ENCODE results near the gene POLR1H. TPM values are rescaled to one million over a fixed set of nuclear protein-coding genes. Genes with fewer than 3 reads are reported as not detected.

POLR1H gene
- total RNA-seq, 1 experiment from 2014 or later: 31.9 TPM

GRCh38 chr6:30043744-30044143, 17.3 kb upstream of the POLR1H start:
- no peaks in the 10 kb centered on the region for H3K9me3 Mint-ChIP-seq

More at GRCh38 chr6:30043744-30044143, 17.3 kb upstream of the POLR1H start:
- DNase-seq: no peak
- Histone ChIP-seq H3K4me2 (ENCODE audit: insufficient read depth, insufficient read length, low read length) (no peak overlapping the region), H2BK15ac (ENCODE audit: low read depth, low read length) (no peak overlapping the region), H3K79me1 (ENCODE audit: insufficient read depth, low read depth, low read length, poor library complexity, severe bottlenecking) (no peaks in the 10 kb centered on the region), H3K27ac (ENCODE audit: insufficient read length, low read depth, low read length) (no peak overlapping the region), H2BK12ac (ENCODE audit: insufficient read length, low read depth, low read length) (no peak overlapping the region), H3K56ac (ENCODE audit: insufficient read length, low read depth, low read length) (no peak overlapping the region), H3K9ac (ENCODE audit: extremely low read depth, insufficient read length, low read length) (no peak overlapping the region), H3T11ph (ENCODE audit: low read length) (no peak overlapping the region), H3K4ac (ENCODE audit: low read depth, low read length) (no peak overlapping the region), H2BK120ac (ENCODE audit: low read depth, low read length, poor library complexity, severe bottlenecking) (no peak overlapping the region), H3K4me1 (ENCODE audit: insufficient read depth, low read length) (no peaks in the 10 kb centered on the region), H3K18ac (ENCODE audit: insufficient read length, low read depth, low read length) (no peak overlapping the region), H2BK5ac (ENCODE audit: insufficient read length, low read length) (no peak overlapping the region), H3K23me2 (ENCODE audit: insufficient read length, low read depth, low read length, poor library complexity, severe bottlenecking) (no peaks in the 10 kb centered on the region), H4K8ac (replicated peaks; ENCODE audit: insufficient read length, low read depth, low read length) (no peak overlapping the region), H2AK5ac (ENCODE audit: insufficient read length, low read length) (no peak overlapping the region), H4K5ac (ENCODE audit: insufficient read length, low read depth, low read length) (no peak overlapping the region), H3K9me3 (ENCODE audit: control insufficient read depth, low read depth, low read length) (no peaks in the 10 kb centered on the region), H2BK20ac (ENCODE audit: low read depth, low read length, poor library complexity, severe bottlenecking) (no peak overlapping the region), H3K79me2 (ENCODE audit: insufficient read depth, low read length) (no peaks in the 10 kb centered on the region), H4K20me1 (ENCODE audit: control insufficient read depth, insufficient read depth, insufficient read length) (no peaks in the 10 kb centered on the region), H3K23ac (ENCODE audit: insufficient read length, low read depth, low read length) (no peak overlapping the region), H4K91ac (ENCODE audit: insufficient read length, low read depth, low read length) (no peak overlapping the region), H3K14ac (ENCODE audit: insufficient read depth, low read length) (no peak overlapping the region), H2AFZ (ENCODE audit: low read length) (no peak overlapping the region), H3K27me3 (ENCODE audit: insufficient read depth, low read length) (no peaks in the 10 kb centered on the region)
- H3K27ac Mint-ChIP-seq: no peak overlapping the region
- H3K36me3 Mint-ChIP-seq (ENCODE audit: insufficient read depth in 1 of 3, low read depth in 3 of 3): no peaks in the 10 kb centered on the region
- no peaks in the 10 kb centered on the region for H3K4me1 Mint-ChIP-seq
- no peak overlapping the region for H3K4me3 Mint-ChIP-seq
- no CpG with 5 or more reads among the region's 2 CpGs for WGBS (ENCODE audit: extremely low coverage, insufficient read length, low lambda C conversion rate)
- TF ChIP-seq CTCF (conservative IDR thresholded peaks at IDR 0.05): no peak
- peaks cover 2% of the 10 kb centered on the region; the same call in 1 of the 2 replicates for H3K27me3 Mint-ChIP-seq (ENCODE audit: low read depth)

All from H9 (cell line).